Measurements from ENCODE around the gene RTN4IP1. TPM values are rescaled to one million over a fixed set of nuclear protein-coding genes. Genes with fewer than 3 reads are reported as not detected.

The RTN4IP1 gene
- polyA plus RNA-seq, 4 donors = 9.7 to 10.8 (median 10.4) TPM

- no peak for DNase-seq (ENCODE audit: low read depth in 4 of 4, low spot score in 2 of 4)
Measured at GRCh38 chr6:106525882-106526275, 103.4 kb downstream of the RTN4IP1 start.

- no peak for DNase-seq (ENCODE audit: low read depth in 4 of 4, low spot score in 2 of 4)
Measured at GRCh38 chr6:106525107-106525881, 104.0 kb downstream of the RTN4IP1 start.

- DNase-seq (ENCODE audit: low read depth in 4 of 4, low spot score in 2 of 4) = no peak
Measured at GRCh38 chr6:106522562-106523250, 106.6 kb downstream of the RTN4IP1 start.

Other genes with a start within 250 kb of the RTN4IP1 start
- gene QRSL1, start 80 bp upstream of the RTN4IP1 start, polyA plus RNA-seq (ENCODE audit: insufficient read length in 4 of 4) = 10 to 100 TPM; 14.9 to 22.6 (median 18.6) TPM